NCI-H345 (cell line): ENCODE measurements around the gene CLDN8.

Experiments used
- DNase-seq: peaks from one replicate; lab custom pipeline; 2025; lab: John Stamatoyannopoulos, UW

Gene CLDN8

GRCh38 chr21:30200000-30200399 lies 15.9 kb downstream of the CLDN8 start:
- DNase-seq, result no peak

DNA sequence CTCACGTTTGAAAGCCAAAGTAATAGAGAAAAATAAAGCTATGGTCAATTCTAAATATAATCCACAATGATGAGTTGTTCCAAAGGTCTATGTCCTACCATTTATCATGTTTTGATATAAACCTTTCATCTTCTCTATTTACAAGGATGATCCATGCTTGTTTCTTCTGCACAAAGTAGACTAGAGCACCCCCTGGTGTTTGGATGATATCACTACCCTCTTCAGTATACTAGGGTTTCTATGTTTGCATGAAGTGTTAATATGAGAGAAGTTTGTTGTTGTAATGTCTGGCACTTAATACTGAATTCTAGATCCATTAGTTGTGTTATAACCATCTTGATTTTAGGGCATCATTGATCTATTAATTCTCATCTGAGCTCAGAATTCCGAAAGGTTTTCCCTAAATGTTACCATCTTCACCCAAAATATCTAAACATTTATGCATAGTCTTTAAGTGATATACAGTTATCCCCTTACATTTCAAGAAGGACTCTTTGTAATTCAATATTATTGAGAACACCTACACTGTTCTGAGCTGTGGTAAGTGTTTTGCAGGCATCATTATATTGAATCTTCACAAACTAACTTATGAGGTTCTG lies 21.1 kb downstream of the CLDN8 start:
- peak; percentile 3 for DNase-seq

- DNase-seq, result no peak
Observed at GRCh38 chr21:30193201-30193600, 22.7 kb downstream of the CLDN8 start.

GRCh38 chr21:30190554-30190953 lies 25.3 kb downstream of the CLDN8 start:
- DNase-seq, result no peak

- DNase-seq, result no peak
Observed at GRCh38 chr21:30189773-30190172, 26.1 kb downstream of the CLDN8 start.

- no peak for DNase-seq
Observed at GRCh38 chr21:30186242-30186641, 29.7 kb downstream of the CLDN8 start.

DNA sequence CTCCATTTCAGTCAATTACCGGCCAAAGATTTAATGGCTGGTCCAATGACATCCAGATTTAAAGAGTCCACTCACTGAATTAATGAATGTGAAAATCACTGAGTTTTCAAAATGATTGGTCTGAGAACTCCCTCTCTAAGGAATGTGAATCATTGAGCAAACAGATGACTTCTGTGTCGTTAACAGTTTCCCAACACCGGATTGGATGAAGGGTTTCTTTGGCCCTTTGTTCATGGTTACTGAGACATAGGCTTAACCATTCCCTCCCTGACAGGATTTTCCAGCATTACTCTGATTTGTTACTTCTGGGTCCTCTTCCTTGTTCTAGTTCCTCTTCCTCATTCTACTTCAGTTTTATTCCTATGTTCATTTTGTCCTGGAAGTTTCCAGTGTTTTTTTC lies 47.8 kb downstream of the CLDN8 start:
- no peak for DNase-seq

DNA sequence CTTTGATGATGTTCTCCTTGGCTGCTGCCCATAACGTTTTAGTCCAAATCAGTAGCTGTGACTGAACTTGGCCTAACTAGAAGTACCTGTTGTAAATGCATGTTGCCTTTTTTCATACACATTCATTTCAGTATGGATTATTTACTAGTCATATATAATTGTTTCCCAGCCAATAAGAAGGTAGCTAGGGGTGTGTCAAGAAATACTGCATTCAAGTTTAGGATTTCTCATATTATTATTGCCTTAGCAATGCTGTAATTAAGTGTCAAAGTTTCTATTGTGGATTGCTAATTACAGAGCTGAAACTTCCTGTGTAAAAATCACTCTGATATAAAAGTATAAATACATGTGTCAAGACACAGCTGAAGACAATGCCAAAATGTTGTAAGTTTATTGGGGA lies 49.2 kb downstream of the CLDN8 start, which contains the start of gene CLDN17:
TSS of gene CLDN17 (minus strand) at position 101 of the 400 bp plus-strand sequence. CDS start 188 bp downstream, outside the sequence.
- DNase-seq, result no peak

GRCh38 chr21:30166171-30166570 lies 49.7 kb downstream of the CLDN8 start:
- DNase-seq, result no peak

DNA sequence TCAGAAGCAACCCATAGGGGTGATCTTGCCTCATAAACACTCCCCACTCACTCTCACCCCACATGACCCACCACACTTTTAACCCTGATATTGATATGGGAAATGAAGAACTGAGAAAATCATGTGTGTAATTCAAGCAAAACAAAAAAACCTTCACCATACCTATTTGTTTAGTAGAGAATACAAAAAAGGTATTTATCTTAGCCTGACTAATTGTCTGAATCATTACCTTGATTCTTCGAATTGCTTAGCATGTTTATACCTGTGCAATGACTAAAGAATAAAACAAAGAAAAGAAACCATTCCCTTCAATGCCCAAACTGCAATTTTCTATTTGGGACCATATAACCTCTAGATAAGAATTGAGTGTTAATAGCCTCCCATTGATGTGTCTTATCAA lies 51.1 kb downstream of the CLDN8 start:
- no peak for DNase-seq
